HepG2 (cell line): ENCODE measurements around the gene MRLN.

Experiments
- CBFB ChIP-seq: sonication (generic); formaldehyde crosslinking; IDR thresholded peaks from 2 replicates; pipeline ENCODE4 v1.4.0; 2020; ENCODE audit warnings: missing genetic modification reagents
- FOXA1 ChIP-seq, 2 experiments: fragments of 450-650 bp in 1 of 2; sonication (generic) in 1 of 2; formaldehyde crosslinking in 1 of 2; IDR thresholded peaks; 2 replicates each; pipeline versions ENCODE4 v1.4.0 to v1.6.1; 2016 to 2020; ENCODE audit warnings: missing genetic modification reagents in 1 of 2
- KAT2B ChIP-seq: fragments of 150-350 bp; IDR thresholded peaks from 2 replicates; pipeline ENCODE4 v1.6.1; 2014; ENCODE audit warnings: low read depth, low read length, borderline replicate concordance
- NBN ChIP-seq: fragments of 450-650 bp; conservative IDR thresholded peaks from 2 replicates; pipeline ENCODE4 v1.6.1; 2017
- PTBP1 ChIP-seq: fragments of 200-400 bp; formaldehyde crosslinking; IDR thresholded peaks from 2 replicates; pipeline ENCODE4 v1.6.1; 2018; ENCODE audit warnings: low read length, low read depth; ENCODE audit not compliant: poor library complexity, severe bottlenecking
- ZMAT3 ChIP-seq: sonication (generic); formaldehyde crosslinking; conservative IDR thresholded peaks from 2 replicates; pipeline ENCODE4 v1.7.0; 2021; ENCODE audit warnings: missing genetic modification reagents
- ZNF282 ChIP-seq: fragments of 450-650 bp; IDR thresholded peaks from 2 replicates; pipeline ENCODE4 v1.6.1; 2018; ENCODE audit not compliant: partially characterized antibody
- TF ChIP-seq, protein P1 (sequence below): sonication (generic); formaldehyde crosslinking; IDR thresholded peaks from 2 replicates; pipeline ENCODE4 v1.5.0; 2020; ENCODE audit warnings: mild to moderate bottlenecking, missing genetic modification reagents
- TF ChIP-seq, protein P2 (sequence below): sonication (generic); formaldehyde crosslinking; IDR thresholded peaks from 2 replicates; pipeline ENCODE4 v1.4.0; 2020; ENCODE audit warnings: low read depth, missing genetic modification reagents
- TF ChIP-seq, protein P3 (sequence below): sonication (generic); formaldehyde crosslinking; IDR thresholded peaks from 2 replicates; pipeline ENCODE4 v1.5.0; 2020; ENCODE audit warnings: mild to moderate bottlenecking, missing genetic modification reagents, moderate library complexity

DNA sequence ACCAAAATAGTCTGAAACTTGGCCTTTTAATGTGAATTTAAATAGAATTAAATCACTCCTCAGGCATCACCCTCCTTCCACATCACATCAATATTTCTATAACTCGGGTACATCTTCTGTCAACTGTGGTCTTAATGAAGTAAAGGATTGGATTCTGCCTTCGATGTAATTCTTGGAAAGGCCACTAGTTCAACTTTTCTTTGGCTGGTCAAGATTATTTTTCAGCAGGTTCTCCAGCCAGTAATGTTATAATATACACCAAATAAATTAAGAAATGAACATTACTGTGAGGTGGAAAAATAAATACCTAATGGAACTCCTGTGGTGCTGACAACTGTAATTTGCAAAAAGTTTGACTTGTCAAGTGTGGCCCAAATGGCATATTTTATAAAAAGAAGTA lies 33.9 kb downstream of the MRLN start:
- TF ChIP-seq CBFB (no peak), FOXA1 (IDR thresholded peaks at IDR 0.05) (no peak), FOXA1 (CRISPR knock-in tag; IDR thresholded peaks at IDR 0.05) (no peak), NBN (no peak), PTBP1 (no peak), ZNF282 (no peak), ZMAT3 (CRISPR knock-in tag) (no peak), KAT2B (no peak)
- TF ChIP-seq, protein P1, sequence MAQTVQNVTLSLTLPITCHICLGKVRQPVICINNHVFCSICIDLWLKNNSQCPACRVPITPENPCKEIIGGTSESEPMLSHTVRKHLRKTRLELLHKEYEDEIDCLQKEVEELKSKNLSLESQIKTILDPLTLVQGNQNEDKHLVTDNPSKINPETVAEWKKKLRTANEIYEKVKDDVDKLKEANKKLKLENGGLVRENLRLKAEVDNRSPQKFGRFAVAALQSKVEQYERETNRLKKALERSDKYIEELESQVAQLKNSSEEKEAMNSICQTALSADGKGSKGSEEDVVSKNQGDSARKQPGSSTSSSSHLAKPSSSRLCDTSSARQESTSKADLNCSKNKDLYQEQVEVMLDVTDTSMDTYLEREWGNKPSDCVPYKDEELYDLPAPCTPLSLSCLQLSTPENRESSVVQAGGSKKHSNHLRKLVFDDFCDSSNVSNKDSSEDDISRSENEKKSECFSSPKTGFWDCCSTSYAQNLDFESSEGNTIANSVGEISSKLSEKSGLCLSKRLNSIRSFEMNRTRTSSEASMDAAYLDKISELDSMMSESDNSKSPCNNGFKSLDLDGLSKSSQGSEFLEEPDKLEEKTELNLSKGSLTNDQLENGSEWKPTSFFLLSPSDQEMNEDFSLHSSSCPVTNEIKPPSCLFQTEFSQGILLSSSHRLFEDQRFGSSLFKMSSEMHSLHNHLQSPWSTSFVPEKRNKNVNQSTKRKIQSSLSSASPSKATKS (CRISPR knock-in tag): no peak
- TF ChIP-seq, protein P2, sequence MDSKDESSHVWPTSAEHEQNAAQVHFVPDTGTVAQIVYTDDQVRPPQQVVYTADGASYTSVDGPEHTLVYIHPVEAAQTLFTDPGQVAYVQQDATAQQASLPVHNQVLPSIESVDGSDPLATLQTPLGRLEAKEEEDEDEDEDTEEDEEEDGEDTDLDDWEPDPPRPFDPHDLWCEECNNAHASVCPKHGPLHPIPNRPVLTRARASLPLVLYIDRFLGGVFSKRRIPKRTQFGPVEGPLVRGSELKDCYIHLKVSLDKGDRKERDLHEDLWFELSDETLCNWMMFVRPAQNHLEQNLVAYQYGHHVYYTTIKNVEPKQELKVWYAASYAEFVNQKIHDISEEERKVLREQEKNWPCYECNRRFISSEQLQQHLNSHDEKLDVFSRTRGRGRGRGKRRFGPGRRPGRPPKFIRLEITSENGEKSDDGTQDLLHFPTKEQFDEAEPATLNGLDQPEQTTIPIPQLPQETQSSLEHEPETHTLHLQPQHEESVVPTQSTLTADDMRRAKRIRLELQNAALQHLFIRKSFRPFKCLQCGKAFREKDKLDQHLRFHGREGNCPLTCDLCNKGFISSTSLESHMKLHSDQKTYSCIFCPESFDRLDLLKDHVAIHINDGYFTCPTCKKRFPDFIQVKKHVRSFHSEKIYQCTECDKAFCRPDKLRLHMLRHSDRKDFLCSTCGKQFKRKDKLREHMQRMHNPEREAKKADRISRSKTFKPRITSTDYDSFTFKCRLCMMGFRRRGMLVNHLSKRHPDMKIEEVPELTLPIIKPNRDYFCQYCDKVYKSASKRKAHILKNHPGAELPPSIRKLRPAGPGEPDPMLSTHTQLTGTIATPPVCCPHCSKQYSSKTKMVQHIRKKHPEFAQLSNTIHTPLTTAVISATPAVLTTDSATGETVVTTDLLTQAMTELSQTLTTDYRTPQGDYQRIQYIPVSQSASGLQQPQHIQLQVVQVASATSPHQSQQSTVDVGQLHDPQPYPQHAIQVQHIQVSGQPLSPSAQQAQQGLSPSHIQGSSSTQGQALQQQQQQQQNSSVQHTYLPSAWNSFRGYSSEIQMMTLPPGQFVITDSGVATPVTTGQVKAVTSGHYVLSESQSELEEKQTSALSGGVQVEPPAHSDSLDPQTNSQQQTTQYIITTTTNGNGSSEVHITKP (CRISPR knock-in tag): no peak
- TF ChIP-seq, protein P3, sequence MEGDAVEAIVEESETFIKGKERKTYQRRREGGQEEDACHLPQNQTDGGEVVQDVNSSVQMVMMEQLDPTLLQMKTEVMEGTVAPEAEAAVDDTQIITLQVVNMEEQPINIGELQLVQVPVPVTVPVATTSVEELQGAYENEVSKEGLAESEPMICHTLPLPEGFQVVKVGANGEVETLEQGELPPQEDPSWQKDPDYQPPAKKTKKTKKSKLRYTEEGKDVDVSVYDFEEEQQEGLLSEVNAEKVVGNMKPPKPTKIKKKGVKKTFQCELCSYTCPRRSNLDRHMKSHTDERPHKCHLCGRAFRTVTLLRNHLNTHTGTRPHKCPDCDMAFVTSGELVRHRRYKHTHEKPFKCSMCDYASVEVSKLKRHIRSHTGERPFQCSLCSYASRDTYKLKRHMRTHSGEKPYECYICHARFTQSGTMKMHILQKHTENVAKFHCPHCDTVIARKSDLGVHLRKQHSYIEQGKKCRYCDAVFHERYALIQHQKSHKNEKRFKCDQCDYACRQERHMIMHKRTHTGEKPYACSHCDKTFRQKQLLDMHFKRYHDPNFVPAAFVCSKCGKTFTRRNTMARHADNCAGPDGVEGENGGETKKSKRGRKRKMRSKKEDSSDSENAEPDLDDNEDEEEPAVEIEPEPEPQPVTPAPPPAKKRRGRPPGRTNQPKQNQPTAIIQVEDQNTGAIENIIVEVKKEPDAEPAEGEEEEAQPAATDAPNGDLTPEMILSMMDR: no peak
